Right renal cortex interstitium (tissue), 3 donors: ENCODE measurements around the gene LRIT3. TPM values are rescaled to one million over a fixed set of nuclear protein-coding genes. Genes with fewer than 3 reads are reported as not detected.

Source experiments
- DNase-seq, 3 donors: peaks; one replicate each; pipeline ENCODE4 v3.0.0-alpha.2; 2013; ENCODE audit warnings: low read depth in 3 of 3, low spot score in 2 of 3
- polyA plus RNA-seq, 3 donors: library from polyadenylated mRNA; unstranded; fragments of 120-200 nt; gene quantifications; one replicate each; pipeline ENCODE4 v1.2.1, GENCODE V29; 2013; ENCODE audit not compliant: insufficient read length in 3 of 3

LRIT3 gene
- under 1 TPM; 0.37 to 0.51 (median 0.45) TPM for polyA plus RNA-seq

GRCh38 chr4:109847896-109848442 lies at the start of gene LRIT3:
Gene LRIT3, plus strand, starts transcription at chr4:109848107. Its CDS starts 95 bp downstream, at chr4:109848202.
- no peak for DNase-seq

GRCh38 chr4:109798866-109799265 lies 49.0 kb upstream of the LRIT3 start:
- DNase-seq: no peak

- no peak for DNase-seq
Observed at GRCh38 chr4:109801099-109801789, 46.7 kb upstream of the LRIT3 start.

GRCh38 chr4:109801895-109802319 lies 46.0 kb upstream of the LRIT3 start, which contains the start of gene CFI:
Gene CFI, minus strand, starts transcription at chr4:109801999. Its CDS starts 28 bp downstream, at chr4:109801971.
- DNase-seq: no peak

GRCh38 chr4:109803924-109804571 lies 43.9 kb upstream of the LRIT3 start:
- DNase-seq: no peak

GRCh38 chr4:109809655-109810054 lies 38.3 kb upstream of the LRIT3 start:
- no peak for DNase-seq

GRCh38 chr4:109810552-109811387 lies 37.1 kb upstream of the LRIT3 start:
- DNase-seq: no peak

GRCh38 chr4:109811707-109812106 lies 36.2 kb upstream of the LRIT3 start:
- DNase-seq: no peak

GRCh38 chr4:109815151-109816081 lies 32.5 kb upstream of the LRIT3 start, which contains the start of gene GAR1:
Gene GAR1, plus strand, starts transcription at chr4:109815762. Its CDS starts 403 bp downstream, at chr4:109816165.
- DNase-seq: peak; percentile 85 to 91 (median 90)

- DNase-seq: no peak
Observed at GRCh38 chr4:109816082-109816442, 31.8 kb upstream of the LRIT3 start.

GRCh38 chr4:109816894-109817293 lies 31.0 kb upstream of the LRIT3 start:
- DNase-seq: no peak

- no peak for DNase-seq
Observed at GRCh38 chr4:109818268-109818667, 29.6 kb upstream of the LRIT3 start.

- DNase-seq: no peak
Observed at GRCh38 chr4:109820563-109820962, 27.3 kb upstream of the LRIT3 start.

- no peak for DNase-seq
Observed at GRCh38 chr4:109821185-109821584, 26.7 kb upstream of the LRIT3 start.

GRCh38 chr4:109826719-109827118 lies 21.2 kb upstream of the LRIT3 start:
- DNase-seq: no peak

- no peak for DNase-seq
Observed at GRCh38 chr4:109827672-109828071, 20.2 kb upstream of the LRIT3 start, which contains the start of gene RRH. Gene RRH, plus strand, starts transcription at chr4:109827972. Its CDS starts 56 bp downstream, at chr4:109828028.

GRCh38 chr4:109833756-109834155 lies 14.2 kb upstream of the LRIT3 start:
- no peak for DNase-seq

GRCh38 chr4:109836985-109837384 lies 10.9 kb upstream of the LRIT3 start:
- no peak for DNase-seq

GRCh38 chr4:109846395-109847098 lies 1.4 kb upstream of the LRIT3 start:
- DNase-seq: no peak
